HepG2 (cell line): ENCODE data around the gene RUVBL1. TPM values are rescaled to one million over a fixed set of nuclear protein-coding genes. Genes with fewer than 3 reads are reported as not detected.

ENCODE experiments used
- CENPX ChIP-seq: sonication (generic); formaldehyde crosslinking; IDR thresholded peaks from 2 replicates; pipeline ENCODE4 v1.9.0; 2021; ENCODE audit warnings: mild to moderate bottlenecking, missing genetic modification reagents, moderate library complexity
- ETS1 ChIP-seq: sonication (generic); formaldehyde crosslinking; IDR thresholded peaks from 2 replicates; pipeline ENCODE4 v1.4.0; 2020; ENCODE audit warnings: missing genetic modification reagents
- FOXO1 ChIP-seq: sonication (generic); formaldehyde crosslinking; IDR thresholded peaks from 2 replicates; pipeline ENCODE4 v1.4.0; 2020; ENCODE audit warnings: missing genetic modification reagents
- GZF1 ChIP-seq: sonication (generic); formaldehyde crosslinking; IDR thresholded peaks from 2 replicates; pipeline ENCODE4 v1.5.1; 2020; ENCODE audit warnings: mild to moderate bottlenecking, missing genetic modification reagents
- MBD4 ChIP-seq: IDR thresholded peaks from 2 replicates; pipeline ENCODE4 v1.6.1; 2012; ENCODE audit warnings: low read length, inconsistent platforms, borderline replicate concordance
- MLLT10 ChIP-seq: sonication (generic); formaldehyde crosslinking; IDR thresholded peaks from 2 replicates; pipeline ENCODE4 v1.4.0; 2020; ENCODE audit warnings: missing genetic modification reagents
- MZF1 ChIP-seq: sonication (generic); formaldehyde crosslinking; IDR thresholded peaks from 2 replicates; pipeline ENCODE4 v1.8.1; 2023; ENCODE audit warnings: mild to moderate bottlenecking, missing genetic modification reagents, borderline replicate concordance
- NFATC3 ChIP-seq: sonication (generic); formaldehyde crosslinking; IDR thresholded peaks from 2 replicates; pipeline ENCODE4 v1.5.1; 2020; ENCODE audit warnings: mild to moderate bottlenecking, missing genetic modification reagents
- NFIB ChIP-seq: sonication (generic); formaldehyde crosslinking; IDR thresholded peaks from 2 replicates; pipeline ENCODE4 v1.9.0; 2021; ENCODE audit warnings: missing genetic modification reagents, mild to moderate bottlenecking, borderline replicate concordance
- PBX2 ChIP-seq: IDR thresholded peaks from 2 replicates; pipeline ENCODE4 v1.6.1; 2016; ENCODE audit warnings: control low read depth
- PPARG ChIP-seq: conservative IDR thresholded peaks from 2 replicates; pipeline ENCODE4 v1.6.1; 2016; ENCODE audit warnings: missing biosample characterization, missing genetic modification reagents
- PRDM4 ChIP-seq: sonication (generic); formaldehyde crosslinking; IDR thresholded peaks from 2 replicates; pipeline ENCODE4 v1.9.0; 2021; ENCODE audit warnings: missing genetic modification reagents, borderline replicate concordance
- RELA ChIP-seq: sonication (generic); formaldehyde crosslinking; IDR thresholded peaks from 2 replicates; pipeline ENCODE4 v1.4.0; 2020; ENCODE audit warnings: missing genetic modification reagents
- SRSF4 ChIP-seq: fragments of 200-400 bp; formaldehyde crosslinking; IDR thresholded peaks from one replicate; pipeline ENCODE4 v1.6.1; 2018; ENCODE audit warnings: mild to moderate bottlenecking, low read depth, low read length, moderate library complexity; ENCODE audit not compliant: poor library complexity, severe bottlenecking
- TRAFD1 ChIP-seq: sonication (generic); formaldehyde crosslinking; IDR thresholded peaks from 2 replicates; pipeline ENCODE4 v1.5.1; 2020; ENCODE audit warnings: missing genetic modification reagents, mild to moderate bottlenecking, borderline replicate concordance
- ZBTB14 ChIP-seq: sonication (generic); formaldehyde crosslinking; IDR thresholded peaks from 2 replicates; pipeline ENCODE4 v1.4.0; 2020; ENCODE audit warnings: missing genetic modification reagents
- ZBTB46 ChIP-seq: sonication (generic); formaldehyde crosslinking; IDR thresholded peaks from 2 replicates; pipeline ENCODE4 v1.4.0; 2020; ENCODE audit warnings: mild to moderate bottlenecking, missing genetic modification reagents, borderline replicate concordance
- ZNF263 ChIP-seq: sonication (generic); formaldehyde crosslinking; IDR thresholded peaks from 2 replicates; pipeline ENCODE4 v1.4.0; 2020; ENCODE audit warnings: missing genetic modification reagents
- ZNF749 ChIP-seq: sonication (generic); formaldehyde crosslinking; IDR thresholded peaks from 2 replicates; pipeline ENCODE4 v1.8.0; 2022; ENCODE audit warnings: mild to moderate bottlenecking, missing genetic modification reagents, moderate library complexity, borderline replicate concordance
- ZSCAN21 ChIP-seq: sonication (generic); formaldehyde crosslinking; IDR thresholded peaks from 2 replicates; pipeline ENCODE4 v1.8.0; 2022; ENCODE audit warnings: mild to moderate bottlenecking, missing genetic modification reagents, moderate library complexity, borderline replicate concordance
- polyA plus RNA-seq, 8 experiments: library from polyadenylated mRNA; depleted of rRNA in 3 of 8; stranded (reverse) in 7 of 8; unstranded in 1 of 8; fragments of >200 nt; fragmentation: Illumina TruSeq in 4 of 8; extraction: Trizol in 4 of 8; gene quantifications; 2 replicates each; pipeline versions ENCODE4 v1.2.1 to v1.2.3, GENCODE V29; 2011 to 2016; ENCODE audit warnings: low read depth in 4 of 8, missing spikeins in 1 of 8, mixed read lengths in 1 of 8; ENCODE audit not compliant: insufficient read depth in 1 of 8
- total RNA-seq, 5 experiments: library from RNA; depleted of rRNA; stranded (reverse); fragments of >200 nt; fragmentation: Illumina TruSeq; extraction: Trizol; gene quantifications; 2 replicates each; pipeline ENCODE4 v1.2.3, GENCODE V29; 2016; ENCODE audit warnings: low read depth in 1 of 5

RUVBL1 gene
- total and polyA plus RNA-seq, 2 of the 13 experiments (the other 11 are each of a cell fraction or from before 2014, with no cell fraction given) = 32.7 to 86.3 TPM

- no peak for TF ChIP-seq FOXO1 (CRISPR knock-in tag)
- no peak for TF ChIP-seq NFATC3
- TF ChIP-seq ZBTB14 (CRISPR knock-in tag) = peak; percentile 77
- TF ChIP-seq RELA (CRISPR knock-in tag) = no peak
- no peak for TF ChIP-seq CENPX (CRISPR knock-in tag)
- no peak for TF ChIP-seq PPARG (CRISPR knock-in tag)
- no peak for TF ChIP-seq SRSF4
- no peak for TF ChIP-seq GZF1
- no peak for TF ChIP-seq MZF1 (CRISPR knock-in tag)
- TF ChIP-seq PRDM4 (CRISPR knock-in tag) = no peak
- TF ChIP-seq NFIB (CRISPR knock-in tag) = no peak
- TF ChIP-seq ZNF749 (CRISPR knock-in tag) = peak; percentile 85; the same call in 1 of the 2 replicates
- TF ChIP-seq MLLT10 (CRISPR knock-in tag) = no peak
- peak; percentile 78 for TF ChIP-seq ZSCAN21 (CRISPR knock-in tag)
- no peak for TF ChIP-seq PBX2 (CRISPR knock-in tag)
- no peak for TF ChIP-seq ZNF263 (CRISPR knock-in tag)
- TF ChIP-seq TRAFD1 = peak; percentile 41; the same call in 1 of the 2 replicates
- no peak for TF ChIP-seq MBD4
- TF ChIP-seq ZBTB46 = no peak
- no peak for TF ChIP-seq ETS1 (CRISPR knock-in tag)
These were observed 71.6 kb downstream of the RUVBL1 start, which contains the start of gene SEC61A1 (continued) for GRCh38 chr3:128051837-128052594.
